22Rv1 (cell line): Measurements from ENCODE around the gene CEP135.

Source experiments
- ZFX ChIP-seq: fragments of 450-650 bp; IDR thresholded peaks from 2 replicates; pipeline ENCODE4 v1.6.1; 2017; ENCODE audit warnings: antibody characterized with exemption, borderline replicate concordance
- TF ChIP-seq, protein P1 (sequence below): fragments of 450-650 bp; IDR thresholded peaks from 2 replicates; pipeline ENCODE4 v1.5.1; 2017; ENCODE audit warnings: mild to moderate bottlenecking

GRCh38 chr4:55948726-55949481 is at the start of gene CEP135:
- TF ChIP-seq, protein P1, sequence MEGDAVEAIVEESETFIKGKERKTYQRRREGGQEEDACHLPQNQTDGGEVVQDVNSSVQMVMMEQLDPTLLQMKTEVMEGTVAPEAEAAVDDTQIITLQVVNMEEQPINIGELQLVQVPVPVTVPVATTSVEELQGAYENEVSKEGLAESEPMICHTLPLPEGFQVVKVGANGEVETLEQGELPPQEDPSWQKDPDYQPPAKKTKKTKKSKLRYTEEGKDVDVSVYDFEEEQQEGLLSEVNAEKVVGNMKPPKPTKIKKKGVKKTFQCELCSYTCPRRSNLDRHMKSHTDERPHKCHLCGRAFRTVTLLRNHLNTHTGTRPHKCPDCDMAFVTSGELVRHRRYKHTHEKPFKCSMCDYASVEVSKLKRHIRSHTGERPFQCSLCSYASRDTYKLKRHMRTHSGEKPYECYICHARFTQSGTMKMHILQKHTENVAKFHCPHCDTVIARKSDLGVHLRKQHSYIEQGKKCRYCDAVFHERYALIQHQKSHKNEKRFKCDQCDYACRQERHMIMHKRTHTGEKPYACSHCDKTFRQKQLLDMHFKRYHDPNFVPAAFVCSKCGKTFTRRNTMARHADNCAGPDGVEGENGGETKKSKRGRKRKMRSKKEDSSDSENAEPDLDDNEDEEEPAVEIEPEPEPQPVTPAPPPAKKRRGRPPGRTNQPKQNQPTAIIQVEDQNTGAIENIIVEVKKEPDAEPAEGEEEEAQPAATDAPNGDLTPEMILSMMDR, result peak; percentile 98
- TF ChIP-seq ZFX, result no peak
